SU-DHL-6 (cell line): ENCODE data around the gene RPTOR.

Experiments
- EZH2phosphoT487 ChIP-seq: fragments of 200-600 bp; sonication (generic), shearing (Covaris generic); conservative IDR thresholded peaks from 2 replicates; pipeline ENCODE4 v1.6.1; 2018; ENCODE audit warnings: mild to moderate bottlenecking, antibody characterized with exemption, low read length, moderate library complexity, mixed read lengths
- TF ChIP-seq, protein P1 (sequence below): fragments of 200-600 bp; sonication (generic); IDR thresholded peaks from one replicate; pipeline ENCODE4 v1.5.1; 2017; ENCODE audit warnings: antibody characterized with exemption, mild to moderate bottlenecking, low read length, moderate library complexity; ENCODE audit not compliant: insufficient read depth, poor library complexity, severe bottlenecking

DNA sequence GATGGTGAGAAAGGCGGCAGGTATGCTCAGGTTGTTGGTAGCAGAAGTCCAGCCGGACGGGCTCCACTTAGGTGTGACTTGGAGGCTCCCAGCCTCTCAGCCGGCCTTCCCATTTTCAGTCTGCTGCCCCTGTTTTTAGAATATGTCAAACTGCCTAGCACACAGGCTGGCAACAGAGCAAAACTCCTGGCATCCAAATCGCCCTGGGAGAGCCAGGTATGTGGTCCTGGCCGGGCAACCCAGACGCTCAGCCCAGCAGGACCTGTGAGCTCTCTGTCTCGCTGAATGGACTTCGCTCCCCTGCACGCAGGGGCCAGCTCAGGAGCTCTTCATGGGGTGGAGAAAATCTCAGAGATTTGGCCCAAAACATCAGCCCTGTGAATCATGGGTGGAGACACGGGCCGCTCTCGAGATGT, 299.1 kb downstream of the RPTOR start:
- TF ChIP-seq EZH2phosphoT487, result no peak
- TF ChIP-seq, protein P1, sequence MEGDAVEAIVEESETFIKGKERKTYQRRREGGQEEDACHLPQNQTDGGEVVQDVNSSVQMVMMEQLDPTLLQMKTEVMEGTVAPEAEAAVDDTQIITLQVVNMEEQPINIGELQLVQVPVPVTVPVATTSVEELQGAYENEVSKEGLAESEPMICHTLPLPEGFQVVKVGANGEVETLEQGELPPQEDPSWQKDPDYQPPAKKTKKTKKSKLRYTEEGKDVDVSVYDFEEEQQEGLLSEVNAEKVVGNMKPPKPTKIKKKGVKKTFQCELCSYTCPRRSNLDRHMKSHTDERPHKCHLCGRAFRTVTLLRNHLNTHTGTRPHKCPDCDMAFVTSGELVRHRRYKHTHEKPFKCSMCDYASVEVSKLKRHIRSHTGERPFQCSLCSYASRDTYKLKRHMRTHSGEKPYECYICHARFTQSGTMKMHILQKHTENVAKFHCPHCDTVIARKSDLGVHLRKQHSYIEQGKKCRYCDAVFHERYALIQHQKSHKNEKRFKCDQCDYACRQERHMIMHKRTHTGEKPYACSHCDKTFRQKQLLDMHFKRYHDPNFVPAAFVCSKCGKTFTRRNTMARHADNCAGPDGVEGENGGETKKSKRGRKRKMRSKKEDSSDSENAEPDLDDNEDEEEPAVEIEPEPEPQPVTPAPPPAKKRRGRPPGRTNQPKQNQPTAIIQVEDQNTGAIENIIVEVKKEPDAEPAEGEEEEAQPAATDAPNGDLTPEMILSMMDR, result no peak
